AG09319 (cell line): Measurements from ENCODE around the gene CCDC112.

Experiments used
- DNase-seq: peaks from one replicate; pipeline ENCODE4 v3.0.0-alpha.2; 2010; ENCODE audit warnings: low read depth; ENCODE audit errors: extremely low read depth
- CTCF ChIP-seq: IDR thresholded peaks from 2 replicates; pipeline ENCODE4 v1.5.1; 2011; ENCODE audit warnings: low read depth, mild to moderate bottlenecking, inconsistent platforms, low read length, moderate library complexity

The CCDC112 gene

GRCh38 chr5:115296124-115297022, at the start of gene CCDC112:
Gene CCDC112, minus strand, starts transcription at chr5:115296654. Its CDS starts 111 bp downstream, at chr5:115296543.
- DNase-seq = peak; percentile 43
- TF ChIP-seq CTCF = no peak

GRCh38 chr5:115345344-115345743, 48.9 kb upstream of the CCDC112 start:
- no peak for DNase-seq
- no peak for TF ChIP-seq CTCF

- peak; percentile 30 for DNase-seq
- no peak for TF ChIP-seq CTCF
Measured at GRCh38 chr5:115343855-115344254, 47.4 kb upstream of the CCDC112 start.

- no peak for TF ChIP-seq CTCF
- DNase-seq = no peak
Measured at GRCh38 chr5:115342590-115343377, 46.3 kb upstream of the CCDC112 start.

- no peak for TF ChIP-seq CTCF
- DNase-seq = no peak
Measured at GRCh38 chr5:115341745-115342144, 45.3 kb upstream of the CCDC112 start.

- DNase-seq = no peak
- no peak for TF ChIP-seq CTCF
Measured at GRCh38 chr5:115338851-115339250, 42.4 kb upstream of the CCDC112 start.

- no peak for DNase-seq
- TF ChIP-seq CTCF = no peak
Measured at GRCh38 chr5:115337882-115338281, 41.4 kb upstream of the CCDC112 start.
